ENCODE data around the gene PTPN3.

Gene PTPN3

DNA sequence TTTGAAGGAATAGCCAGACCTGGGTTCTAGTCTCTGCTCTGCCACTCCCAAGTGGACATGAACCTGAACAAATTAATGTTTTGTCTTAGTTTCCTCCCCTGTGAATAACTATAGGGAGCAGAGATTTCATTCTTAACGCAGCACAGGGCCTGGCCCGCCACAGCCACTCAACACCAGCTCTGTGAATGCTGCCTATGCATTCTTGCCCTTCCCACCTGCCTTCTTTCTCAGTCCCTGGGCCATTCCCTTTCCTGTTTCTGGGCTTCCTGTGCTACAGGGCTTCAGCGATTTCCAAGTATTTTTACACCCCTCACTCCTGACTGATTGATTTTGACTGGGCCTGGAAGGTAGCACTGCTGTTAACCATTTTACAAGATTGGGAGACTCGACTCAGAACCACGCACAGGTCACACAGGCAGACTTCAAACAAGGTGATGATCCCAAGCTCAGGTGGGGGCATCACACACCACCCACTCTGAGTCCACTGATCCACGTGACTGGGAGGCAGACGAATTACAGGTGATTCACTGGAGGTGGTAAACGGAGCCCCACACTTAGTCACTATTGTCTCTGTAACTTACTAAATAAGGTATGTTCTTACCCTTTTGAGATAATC, 21.4 kb downstream of the PTPN3 start:
- DNase-seq, result no peak

- DNase-seq, result peak; percentile 2
Measured at GRCh38 chr9:109475526-109475925, 22.6 kb downstream of the PTPN3 start.

GRCh38 chr9:109474944-109475343, 23.2 kb downstream of the PTPN3 start:
- DNase-seq, result no peak

DNA sequence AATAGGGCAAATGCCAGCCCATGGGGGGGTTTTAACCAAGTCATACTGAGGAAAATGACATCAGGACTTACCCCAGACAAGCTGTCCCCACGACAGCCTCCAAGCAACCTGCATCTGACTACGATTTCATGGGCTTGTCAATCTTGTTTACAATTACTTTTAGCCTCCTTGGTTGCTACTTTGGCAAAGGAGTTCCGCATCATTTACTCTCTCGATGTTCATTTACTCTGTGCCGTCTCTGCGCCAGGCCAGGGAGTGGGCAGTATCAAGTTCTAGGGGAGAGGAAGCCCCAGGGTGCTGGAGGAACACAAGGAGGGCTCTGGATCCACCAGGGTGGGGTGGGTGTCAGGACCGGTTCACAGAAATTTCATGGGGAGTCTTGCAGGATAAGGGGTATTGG, 23.9 kb downstream of the PTPN3 start:
- peak; percentile 14 for DNase-seq

DNA sequence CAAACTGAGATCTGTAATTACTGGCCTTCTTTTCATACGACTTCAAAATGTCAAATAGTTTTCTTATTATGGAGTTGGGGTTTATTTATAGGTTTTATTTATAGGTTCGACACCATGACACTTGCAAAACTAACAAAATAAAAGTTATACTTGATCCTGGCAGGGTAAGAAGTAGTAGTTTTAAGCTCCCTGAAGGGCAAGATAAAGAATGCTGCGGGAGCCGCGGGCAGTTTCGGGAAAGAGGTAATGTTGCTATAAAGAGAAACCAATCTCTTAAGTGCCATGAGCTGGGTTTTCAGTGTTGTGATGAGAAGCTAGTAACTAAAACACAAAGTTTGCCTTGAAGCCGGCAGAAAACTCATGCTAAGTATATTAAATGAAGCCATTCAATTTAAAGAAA, 24.8 kb downstream of the PTPN3 start:
- DNase-seq, result no peak

- no peak for DNase-seq
Measured at GRCh38 chr9:109471475-109472393, 26.4 kb downstream of the PTPN3 start.

DNA sequence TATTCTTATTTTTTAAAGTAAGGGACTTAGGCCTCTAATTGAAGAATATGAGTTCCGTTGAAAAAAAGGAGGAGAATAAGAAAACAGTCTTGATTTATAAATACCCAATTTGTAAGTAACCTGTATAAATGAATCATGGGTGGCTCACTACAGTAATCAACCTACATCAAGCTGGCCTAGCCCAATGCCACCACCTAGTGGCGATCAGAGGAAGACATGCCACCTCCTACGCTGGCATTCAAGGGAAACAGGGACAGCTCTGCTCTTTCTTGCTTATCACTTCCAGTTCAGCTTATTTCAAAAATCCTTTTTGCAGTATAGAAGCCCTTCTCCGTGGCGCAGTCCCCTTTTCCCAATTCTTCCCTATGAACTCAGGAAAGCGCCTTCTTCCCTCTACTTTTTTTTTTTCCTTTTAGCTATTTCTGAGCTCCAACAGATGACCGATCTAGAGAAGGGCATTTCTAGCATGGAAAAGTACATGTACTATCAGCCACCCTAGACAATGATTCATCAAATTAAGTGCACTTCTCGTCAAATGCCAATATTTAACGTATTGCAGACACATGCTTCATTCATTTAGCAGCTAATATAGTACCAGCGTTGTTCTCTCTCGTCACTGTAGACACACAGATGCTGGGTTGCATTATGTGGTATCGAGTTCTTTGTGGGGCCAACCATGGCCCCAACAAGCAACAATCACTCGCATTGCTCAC, 28.3 kb downstream of the PTPN3 start:
- peak; percentile 58 for DNase-seq

DNA sequence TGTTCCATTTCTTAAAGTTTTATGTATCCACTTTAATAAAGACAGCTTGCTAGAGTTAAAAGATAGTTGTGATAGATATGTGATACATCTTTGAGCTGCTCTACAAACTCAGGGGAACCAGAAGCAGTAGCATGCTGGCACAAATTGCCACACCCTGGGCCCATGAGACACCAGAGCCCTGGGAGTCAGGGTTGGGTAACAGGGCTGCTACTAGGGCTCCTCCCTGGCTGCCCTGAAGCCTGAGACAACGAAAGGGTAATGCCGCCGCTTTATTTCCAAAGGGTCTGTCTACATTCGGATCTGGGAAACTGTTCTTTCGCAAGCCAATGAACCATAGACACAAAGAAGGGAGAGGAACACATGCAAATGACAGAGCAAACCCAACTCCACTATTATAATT, 29.2 kb downstream of the PTPN3 start:
- DNase-seq, result no peak

GRCh38 chr9:109467936-109468335, 30.2 kb downstream of the PTPN3 start:
- no peak for DNase-seq

DNA sequence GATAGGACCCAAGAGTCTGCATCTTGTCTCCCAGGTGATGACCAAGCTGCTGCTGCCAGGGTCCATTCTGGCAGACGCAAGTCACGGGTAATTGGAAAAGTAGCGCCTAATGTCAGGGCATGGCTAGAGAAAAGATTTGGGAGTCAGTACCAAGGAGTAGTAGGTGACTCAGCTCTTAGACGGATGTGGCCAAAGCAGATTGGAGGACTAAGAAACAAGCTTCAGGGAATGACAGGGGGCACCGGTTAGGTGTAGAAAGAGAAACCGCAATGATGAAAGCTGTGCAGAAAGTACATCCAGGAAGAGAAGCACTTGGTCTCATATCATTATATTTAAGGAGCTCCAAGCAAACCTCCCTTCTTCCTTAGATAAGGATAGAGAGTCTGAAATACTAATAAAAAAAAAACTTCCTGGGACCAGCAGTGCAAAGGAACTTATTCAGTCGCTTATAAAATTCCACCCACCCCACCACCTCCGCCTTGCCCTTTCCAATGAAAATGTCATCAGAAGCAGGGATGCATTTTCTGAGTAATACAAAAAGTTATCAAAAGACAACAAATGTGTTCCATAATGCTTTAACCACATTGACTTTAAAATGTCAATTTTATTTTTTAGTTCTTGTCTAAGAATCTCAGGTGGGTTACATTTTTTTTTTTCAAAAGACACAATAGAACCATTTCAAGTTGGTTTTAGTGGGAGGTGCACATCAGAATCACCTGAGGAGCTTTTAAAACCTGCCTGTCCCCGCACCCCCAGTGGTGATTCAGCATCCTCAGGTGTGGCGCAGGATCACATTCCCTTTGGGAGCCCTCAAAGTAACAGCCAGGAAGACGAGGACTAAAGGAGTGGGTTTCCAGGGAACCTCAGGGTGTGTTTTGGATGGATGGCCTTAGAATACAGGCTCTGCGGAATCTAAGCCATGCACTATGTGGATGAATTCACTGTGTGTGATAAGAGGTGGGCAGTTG, 31.2 kb downstream of the PTPN3 start:
- DNase-seq, result no peak

GRCh38 chr9:109463924-109464625, 34.0 kb downstream of the PTPN3 start:
- DNase-seq, result no peak

- no peak for DNase-seq
Measured at GRCh38 chr9:109460576-109460975, 37.5 kb downstream of the PTPN3 start.

GRCh38 chr9:109459423-109459822, 38.7 kb downstream of the PTPN3 start:
- DNase-seq, result no peak

DNA sequence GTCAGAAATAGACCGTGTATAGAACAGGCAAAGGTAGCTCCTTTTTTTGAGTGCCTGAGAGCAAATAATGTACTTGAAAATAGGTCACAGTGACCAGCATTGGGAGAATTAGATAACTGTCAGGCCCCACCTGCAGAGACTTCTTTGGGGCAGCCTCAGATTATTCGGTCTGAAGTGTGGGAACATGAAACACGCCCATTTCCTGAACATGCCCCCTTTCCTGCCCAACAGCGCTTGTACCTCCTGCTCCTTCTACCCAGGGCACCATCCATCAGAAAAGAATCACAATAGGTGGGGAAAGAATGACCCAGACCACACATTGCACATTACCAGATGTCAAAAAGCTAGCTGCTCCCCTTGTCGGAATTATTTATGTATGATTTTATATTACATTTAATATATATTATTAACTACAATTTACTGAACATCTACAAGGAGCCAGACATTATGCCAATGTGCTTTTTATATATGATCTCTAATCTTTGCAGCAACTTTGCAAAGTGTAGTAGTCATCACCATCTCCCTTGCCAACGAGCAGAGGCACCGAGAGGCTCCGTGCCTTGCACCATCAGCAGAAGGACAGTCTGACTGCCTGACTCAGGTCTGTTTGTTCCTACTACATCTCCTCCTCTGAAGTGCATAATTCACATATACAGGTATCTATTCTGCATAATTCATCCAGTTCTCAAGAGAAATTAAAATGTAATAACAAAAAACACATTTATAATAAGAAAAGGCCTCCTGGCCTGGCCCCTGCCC, 39.5 kb downstream of the PTPN3 start:
- DNase-seq, result no peak

DNA sequence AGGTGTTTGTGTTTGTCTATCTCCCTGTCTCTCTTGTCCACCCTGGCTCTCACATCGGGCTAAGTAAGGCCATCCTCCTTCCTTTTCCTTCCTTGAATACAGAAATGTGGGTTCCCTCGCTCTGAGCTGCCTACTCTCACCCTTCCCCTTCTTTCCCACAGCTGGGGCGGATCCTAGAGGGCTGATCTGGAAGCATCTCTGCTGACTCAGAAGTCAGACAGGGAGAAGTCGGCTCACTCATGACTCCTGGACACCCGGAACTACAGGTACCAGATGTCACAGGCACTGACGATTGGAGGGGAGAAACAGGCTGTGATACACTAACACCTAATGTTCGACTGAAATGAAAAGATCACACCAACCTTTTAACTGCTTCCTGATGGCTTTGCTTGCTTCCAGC, 41.3 kb downstream of the PTPN3 start:
- DNase-seq, result no peak

DNA sequence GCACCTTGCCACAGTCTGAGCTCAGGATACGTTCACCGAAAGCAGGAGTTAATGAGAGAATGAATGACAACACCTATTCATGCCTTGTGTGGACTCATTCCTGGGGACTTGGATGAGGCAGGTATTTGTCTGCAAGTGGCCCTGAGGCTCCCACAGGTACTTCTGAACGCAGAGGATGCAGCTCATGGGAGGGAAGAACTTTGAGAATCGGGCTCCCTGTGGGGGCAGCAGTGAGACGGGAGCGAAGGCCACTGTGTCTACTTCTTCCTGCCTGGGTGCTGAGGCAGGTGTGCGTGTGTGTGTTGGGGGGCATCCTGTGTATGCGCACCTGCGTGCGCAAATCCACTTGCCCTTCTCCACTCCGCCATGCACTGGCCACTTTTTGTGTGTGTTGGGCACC, 42.2 kb downstream of the PTPN3 start:
- no peak for DNase-seq

- no peak for DNase-seq
Measured at GRCh38 chr9:109455391-109455790, 42.7 kb downstream of the PTPN3 start.

- no peak for DNase-seq
Measured at GRCh38 chr9:109454601-109455155, 43.4 kb downstream of the PTPN3 start.

DNA sequence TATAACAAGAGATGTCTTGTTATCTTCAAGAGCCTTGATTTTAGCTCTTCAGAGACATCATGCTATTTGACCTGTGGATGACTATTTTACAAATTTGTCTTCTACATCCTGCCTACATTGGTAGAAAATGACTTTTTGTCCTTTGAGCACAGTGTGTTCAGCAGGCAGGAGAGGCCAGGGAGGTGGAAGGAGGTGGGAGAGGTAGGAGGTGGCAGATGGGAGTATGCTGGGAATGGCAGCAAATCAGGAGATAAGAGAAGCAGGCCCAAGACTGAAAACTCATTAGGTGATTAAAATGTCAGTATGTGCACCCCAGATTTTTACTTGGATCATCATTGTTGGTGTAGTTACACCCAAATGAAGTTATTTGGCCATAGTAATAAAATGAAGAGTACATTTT, 44.1 kb downstream of the PTPN3 start:
- no peak for DNase-seq

GRCh38 chr9:109453210-109453842, 44.8 kb downstream of the PTPN3 start:
- no peak for DNase-seq

Measured in NCI-H345 (cell line).